ENCODE results near the gene ABHD17B. TPM values are rescaled to one million over a fixed set of nuclear protein-coding genes. Genes with fewer than 3 reads are reported as not detected.
"Not testable (repeated sequence)": the region's sequence is repeated elsewhere in the genome, so short reads cannot be mapped to it uniquely, and the experiment has no call there.

Gene ABHD17B
- total RNA-seq, 1 experiment from 2014 or later = 48.2 TPM

- Histone ChIP-seq H3K9me3 (replicated peaks) (no peaks in the 10 kb centered on the region), H3K27ac (no peak overlapping the region), H3K4me3 (no peak overlapping the region), H3K4me1 (peaks cover 10% of the 10 kb centered on the region), H3K36me3 (peaks cover 6% of the 10 kb centered on the region), H3K27me3 (no peaks in the 10 kb centered on the region)
- no peak for DNase-seq
These were observed 9.0 kb downstream of the ABHD17B start for GRCh38 chr9:71901695-71902597.

GRCh38 chr9:71898756-71899155, 12.2 kb downstream of the ABHD17B start:
- H3K9me3 ChIP-seq (replicated peaks); H3K4me3 ChIP-seq: not testable (repeated sequence)

GRCh38 chr9:71897577-71897976, 13.4 kb downstream of the ABHD17B start:
- H3K27me3 ChIP-seq = no peaks in the 10 kb centered on the region
- no peaks in the 10 kb centered on the region for H3K9me3 ChIP-seq (replicated peaks)
- no peak overlapping the region for H3K27ac ChIP-seq
- peaks cover 13% of the 10 kb centered on the region for H3K4me1 ChIP-seq
- H3K4me3 ChIP-seq = no peak overlapping the region
- peaks cover 8% of the 10 kb centered on the region; the same call in 1 of the 2 replicates for H3K36me3 ChIP-seq
- DNase-seq = peak in 1 of 2 experiments; percentile 42

More at GRCh38 chr9:71898756-71899155, 12.2 kb downstream of the ABHD17B start:
- not testable (repeated sequence) for H3K36me3 ChIP-seq, H3K27me3 ChIP-seq, H3K27ac ChIP-seq, DNase-seq
- H3K4me1 ChIP-seq = peaks cover 13% of the 10 kb centered on the region

- Histone ChIP-seq H3K9me3 (replicated peaks) (no peaks in the 10 kb centered on the region), H3K4me1 (peaks cover 13% of the 10 kb centered on the region), H3K27me3 (no peaks in the 10 kb centered on the region), H3K27ac (no peak overlapping the region), H3K4me3 (no peak overlapping the region), H3K36me3 (peaks cover 8% of the 10 kb centered on the region; the same call in 1 of the 2 replicates)
- DNase-seq = no peak
These were observed 14.2 kb downstream of the ABHD17B start for GRCh38 chr9:71896761-71897160.

- Histone ChIP-seq H3K27me3 (no peaks in the 10 kb centered on the region), H3K9me3 (replicated peaks) (no peaks in the 10 kb centered on the region), H3K27ac (no peak overlapping the region), H3K36me3 (peaks cover 8% of the 10 kb centered on the region; the same call in 1 of the 2 replicates), H3K4me3 (no peak overlapping the region), H3K4me1 (peaks cover 13% of the 10 kb centered on the region)
- no peak for DNase-seq
These were observed 15.0 kb downstream of the ABHD17B start for GRCh38 chr9:71895955-71896354.

GRCh38 chr9:71895117-71895516, 15.9 kb downstream of the ABHD17B start:
- Histone ChIP-seq H3K4me1 (peaks cover 13% of the 10 kb centered on the region), H3K27ac (no peak overlapping the region), H3K27me3 (no peaks in the 10 kb centered on the region), H3K9me3 (replicated peaks) (no peaks in the 10 kb centered on the region), H3K4me3 (no peak overlapping the region), H3K36me3 (peaks cover 8% of the 10 kb centered on the region; the same call in 1 of the 2 replicates)
- no peak for DNase-seq

GRCh38 chr9:71891557-71892189, 19.3 kb downstream of the ABHD17B start:
- Histone ChIP-seq H3K4me3 (no peak overlapping the region), H3K27ac (no peak overlapping the region), H3K36me3 (peaks cover 8% of the 10 kb centered on the region; the same call in 1 of the 2 replicates), H3K27me3 (no peaks in the 10 kb centered on the region), H3K9me3 (replicated peaks) (no peaks in the 10 kb centered on the region), H3K4me1 (peaks cover 1% of the 10 kb centered on the region; the same call in 1 of the 2 replicates)
- DNase-seq = no peak

GRCh38 chr9:71890042-71890679, 20.8 kb downstream of the ABHD17B start:
- no peaks in the 10 kb centered on the region for H3K4me1 ChIP-seq

GRCh38 chr9:71887362-71887761, 23.6 kb downstream of the ABHD17B start:
- Histone ChIP-seq H3K27me3 (no peaks in the 10 kb centered on the region), H3K36me3 (no peaks in the 10 kb centered on the region), H3K4me1 (no peaks in the 10 kb centered on the region), H3K27ac (no peak overlapping the region), H3K9me3 (replicated peaks) (peaks cover 5% of the 10 kb centered on the region), H3K4me3 (no peak overlapping the region)
- no peak for DNase-seq

More at GRCh38 chr9:71890042-71890679, 20.8 kb downstream of the ABHD17B start:
- no peaks in the 10 kb centered on the region for H3K27me3 ChIP-seq
- no peaks in the 10 kb centered on the region for H3K9me3 ChIP-seq (replicated peaks)
- H3K36me3 ChIP-seq = 0 out of 2 replicates have a peak, but pooled peaks cover 2% of the 10 kb centered on the region
- H3K4me3 ChIP-seq = no peak overlapping the region
- no peak overlapping the region for H3K27ac ChIP-seq
- no peak for DNase-seq

- no peak overlapping the region for H3K4me3 ChIP-seq
- no peaks in the 10 kb centered on the region for H3K27me3 ChIP-seq
- peaks cover 5% of the 10 kb centered on the region for H3K9me3 ChIP-seq (replicated peaks)
- H3K4me1 ChIP-seq = no peaks in the 10 kb centered on the region
- no peak overlapping the region for H3K27ac ChIP-seq
- no peak for DNase-seq
- H3K36me3 ChIP-seq = no peaks in the 10 kb centered on the region
These were observed 24.5 kb downstream of the ABHD17B start for GRCh38 chr9:71886541-71886940.

GRCh38 chr9:71886015-71886414, 25.0 kb downstream of the ABHD17B start:
- Histone ChIP-seq H3K27me3 (no peaks in the 10 kb centered on the region), H3K27ac (no peak overlapping the region), H3K4me3 (no peak overlapping the region), H3K36me3 (no peaks in the 10 kb centered on the region), H3K9me3 (replicated peaks) (peaks cover 5% of the 10 kb centered on the region), H3K4me1 (no peaks in the 10 kb centered on the region)
- no peak for DNase-seq

GRCh38 chr9:71885467-71885866, 25.5 kb downstream of the ABHD17B start:
- H3K4me3 ChIP-seq = no peak overlapping the region
- H3K4me1 ChIP-seq = no peaks in the 10 kb centered on the region
- DNase-seq = no peak
- no peaks in the 10 kb centered on the region for H3K27me3 ChIP-seq
- no peak overlapping the region for H3K27ac ChIP-seq
- H3K36me3 ChIP-seq = no peaks in the 10 kb centered on the region
- peaks cover 5% of the 10 kb centered on the region for H3K9me3 ChIP-seq (replicated peaks)

GRCh38 chr9:71884005-71884404, 27.0 kb downstream of the ABHD17B start:
- Histone ChIP-seq H3K27ac (no peak overlapping the region), H3K9me3 (replicated peaks) (peaks cover 5% of the 10 kb centered on the region), H3K27me3 (no peaks in the 10 kb centered on the region), H3K4me3 (no peak overlapping the region), H3K4me1 (no peaks in the 10 kb centered on the region), H3K36me3 (no peaks in the 10 kb centered on the region)
- no peak for DNase-seq

- Histone ChIP-seq H3K9me3 (replicated peaks) (peaks cover 13% of the 10 kb centered on the region), H3K27ac (no peak overlapping the region), H3K27me3 (no peaks in the 10 kb centered on the region)
These were observed 31.3 kb downstream of the ABHD17B start for GRCh38 chr9:71879644-71880174.

More at GRCh38 chr9:71879644-71880174, 31.3 kb downstream of the ABHD17B start:
- no peak for DNase-seq
- peaks cover 2% of the 10 kb centered on the region; the same call in 1 of the 2 replicates for H3K36me3 ChIP-seq
- no peak overlapping the region for H3K4me3 ChIP-seq
- H3K4me1 ChIP-seq = no peaks in the 10 kb centered on the region

Data from SJCRH30 (cell line).